ENCODE measurements around the gene ACADVL.

Gene ACADVL

DNA sequence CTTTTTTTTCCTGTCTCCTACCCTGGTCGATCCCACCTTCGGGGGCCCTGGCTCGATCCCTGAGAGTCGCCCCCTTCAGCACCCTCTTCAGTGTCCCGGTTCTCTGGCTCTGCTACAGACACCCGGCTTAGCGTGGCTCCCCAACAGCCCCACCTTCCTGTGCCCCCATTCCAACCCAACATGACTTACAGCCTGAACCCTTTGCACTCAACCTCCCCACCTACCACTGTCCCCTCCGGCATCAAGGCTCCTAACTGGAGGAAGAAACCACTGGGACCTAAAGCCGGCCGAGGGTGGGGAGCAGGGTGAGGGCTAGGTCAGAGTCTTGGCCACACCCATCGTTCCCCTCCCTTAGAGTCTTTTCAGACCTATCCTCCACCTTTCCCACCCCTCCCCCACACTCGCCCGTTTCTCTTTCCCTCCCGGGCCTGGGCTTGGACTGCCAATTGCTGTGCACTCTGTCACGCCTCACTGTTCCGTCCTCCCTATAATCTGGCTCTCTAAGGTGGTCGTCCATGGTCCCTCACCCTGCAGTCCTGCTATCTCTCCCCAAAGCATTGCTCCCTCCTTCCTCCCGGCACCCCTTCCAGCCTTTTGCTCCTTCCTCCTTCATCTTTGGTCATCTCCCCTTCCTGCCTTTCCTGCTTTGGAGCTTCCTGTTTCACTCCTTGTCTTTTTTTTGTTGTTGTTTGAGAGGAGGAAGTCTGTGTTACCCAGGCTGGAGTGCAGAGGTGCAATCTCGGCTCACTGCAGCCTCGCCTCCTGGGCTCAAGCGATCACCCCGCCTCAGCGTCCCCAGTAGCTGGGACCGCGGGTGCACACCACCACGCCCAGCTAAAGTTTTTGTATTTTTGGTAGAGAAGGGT is 43.4 kb downstream of the ACADVL start:
- FAIRE-seq (no peak), DNase-seq (ENCODE audit: extremely low spot score, insufficient read length, low read depth) (no peak)

DNA sequence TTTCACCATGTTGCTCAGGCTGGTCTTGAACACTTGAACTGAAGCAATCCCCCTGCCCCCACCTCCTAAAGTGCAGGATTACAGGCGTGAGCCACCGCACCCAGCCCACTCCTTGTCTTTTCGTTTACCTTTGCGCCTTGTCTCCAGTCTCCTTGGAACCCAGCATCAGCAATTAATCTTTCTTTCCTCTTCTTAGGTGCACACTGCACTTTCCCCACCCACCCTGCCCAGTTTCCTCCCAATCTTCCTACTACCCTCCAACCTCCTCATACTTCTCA is 44.0 kb downstream of the ACADVL start:
- FAIRE-seq (no peak), DNase-seq (ENCODE audit: extremely low spot score, insufficient read length, low read depth) (no peak)

DNA sequence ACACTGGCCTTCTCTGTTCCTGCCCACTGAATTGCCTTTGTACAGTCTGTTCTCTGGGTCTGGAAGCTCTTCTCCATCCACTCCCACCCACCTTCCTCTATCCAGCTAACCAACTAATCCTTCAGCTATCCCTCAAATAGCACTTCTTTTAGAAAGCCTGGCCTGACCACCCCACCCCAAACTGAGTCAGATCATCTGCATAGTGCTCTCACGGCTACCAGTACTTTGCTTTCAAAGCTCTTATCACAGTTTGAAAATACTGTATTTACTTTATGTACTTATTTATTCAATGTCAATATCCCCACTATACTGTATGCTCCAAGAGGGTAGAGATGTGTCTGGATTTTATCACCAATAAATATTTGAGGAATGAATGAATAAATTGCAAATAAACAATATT is 47.0 kb downstream of the ACADVL start:
- DNase-seq (ENCODE audit: extremely low spot score, insufficient read length, low read depth) (no peak), FAIRE-seq (no peak)
